DOHH2 (cell line): ENCODE results near the gene CACNA1D.

ENCODE experiments used
- CTCF ChIP-seq: fragments of 200-600 bp; sonication (generic); IDR thresholded peaks from one replicate; pipeline ENCODE4 v1.5.1; 2014; ENCODE audit warnings: antibody characterized with exemption, mild to moderate bottlenecking, low read depth, low read length; ENCODE audit not compliant: poor library complexity, severe bottlenecking
- EZH2phosphoT487 ChIP-seq: fragments of 200-600 bp; sonication (generic); IDR thresholded peaks from 2 replicates; pipeline ENCODE4 v1.6.1; 2017; ENCODE audit warnings: borderline replicate concordance, mild to moderate bottlenecking, antibody characterized with exemption, low read length, moderate library complexity, mixed read lengths

GRCh38 chr3:53513556-53514190 lies 19.3 kb downstream of the CACNA1D start:
- TF ChIP-seq CTCF (peak; percentile 56), EZH2phosphoT487 (no peak)
